Keratinocyte (primary cell): ENCODE results near the gene KCNN2. TPM values are rescaled to one million over a fixed set of nuclear protein-coding genes. Genes with fewer than 3 reads are reported as not detected.
A peak's percentile ranks its signal among the peaks of the same experiment; 100 is the strongest.

Experiments used
- DNase-seq: peaks from one replicate; pipeline ENCODE4 v3.0.0-alpha.2; 2011; ENCODE audit warnings: low read depth, missing footprints, low spot score
- FAIRE-seq: peaks from 2 replicates; lab custom pipeline; 2011; peaks lifted over from hg19 to GRCh38; lab: Jason Lieb, UNC
- H2AFZ ChIP-seq: 2 replicates; pipeline ENCODE4 v1.6.0; 2012; ENCODE audit warnings: low read length, control low read depth, inconsistent platforms; ENCODE audit not compliant: control insufficient read depth
- H3K27ac ChIP-seq: 2 replicates; pipeline ENCODE4 v1.5.1; 2011; ENCODE audit warnings: low read length; ENCODE audit not compliant: control insufficient read depth, insufficient read depth
- H3K27me3 ChIP-seq: 3 replicates; pipeline ENCODE4 v1.6.0; 2011; ENCODE audit warnings: low read length; ENCODE audit not compliant: control insufficient read depth, insufficient read depth; ENCODE audit errors: extremely low read depth
- H3K36me3 ChIP-seq, 2 experiments: 2 replicates in 1 of 2; 3 replicates in 1 of 2; pipeline ENCODE4 v1.5.1; 2011; ENCODE audit warnings: low read length in 2 of 2, mild to moderate bottlenecking in 1 of 2; ENCODE audit not compliant: control insufficient read depth in 2 of 2, insufficient read depth in 2 of 2; ENCODE audit errors: extremely low read depth in 1 of 2
- H3K4me1 ChIP-seq: 3 replicates; pipeline ENCODE4 v1.5.1; 2011; ENCODE audit warnings: low read length; ENCODE audit not compliant: control insufficient read depth, insufficient read depth; ENCODE audit errors: extremely low read depth
- H3K4me2 ChIP-seq: 3 replicates; pipeline ENCODE4 v1.6.0; 2011; ENCODE audit warnings: low read depth, low read length; ENCODE audit not compliant: control insufficient read depth, insufficient read depth; ENCODE audit errors: extremely low read depth
- H3K4me3 ChIP-seq, 3 experiments: fragments of 200-600 bp in 1 of 3; sonication (generic) in 1 of 3; 2 replicates in 2 of 3; 3 replicates in 1 of 3; pipeline ENCODE4 v1.5.1; 2011 to 2016; ENCODE audit warnings: low read length in 3 of 3, mild to moderate bottlenecking in 3 of 3, control low read depth in 2 of 3, inconsistent platforms in 1 of 3, low read depth in 1 of 3, mixed read lengths in 1 of 3, mixed run types in 1 of 3, moderate library complexity in 1 of 3; ENCODE audit not compliant: control insufficient read depth in 2 of 3, insufficient read depth in 2 of 3; ENCODE audit errors: extremely low read depth in 1 of 3
- H3K79me2 ChIP-seq: 2 replicates; pipeline ENCODE4 v1.6.0; 2012; ENCODE audit warnings: low read length; ENCODE audit not compliant: control insufficient read depth, insufficient read depth
- H3K9ac ChIP-seq: 3 replicates; pipeline ENCODE4 v1.6.0; 2011; ENCODE audit warnings: low read length; ENCODE audit not compliant: control insufficient read depth, insufficient read depth; ENCODE audit errors: extremely low read depth
- H3K9me1 ChIP-seq: 3 replicates; pipeline ENCODE4 v1.6.0; 2011; ENCODE audit warnings: low read length; ENCODE audit not compliant: control insufficient read depth, insufficient read depth; ENCODE audit errors: extremely low read depth
- H3K9me3 ChIP-seq: 2 replicates; pipeline ENCODE4 v1.5.1; 2012; ENCODE audit warnings: low read depth, low read length; ENCODE audit not compliant: control insufficient read depth
- H4K20me1 ChIP-seq: 3 replicates; pipeline ENCODE4 v1.6.0; 2011; ENCODE audit warnings: low read length; ENCODE audit not compliant: control insufficient read depth, insufficient read depth; ENCODE audit errors: extremely low read depth
- CTCF ChIP-seq, 3 experiments: IDR thresholded peaks in 1 of 3; conservative IDR thresholded peaks in 1 of 3; optimal IDR thresholded peaks in 1 of 3; 2 replicates in 2 of 3; 3 replicates in 1 of 3; pipeline versions ENCODE3 to v1.5.1; 2011; ENCODE audit warnings: low read length in 3 of 3, mild to moderate bottlenecking in 3 of 3, moderate library complexity in 2 of 3, control low read depth in 1 of 3, inconsistent platforms in 1 of 3; ENCODE audit not compliant: insufficient read depth in 2 of 3; ENCODE audit errors: extremely low read depth in 1 of 3
- EZH2 ChIP-seq: IDR thresholded peaks from one replicate; pipeline ENCODE4 v1.6.1; 2012; ENCODE audit warnings: inconsistent platforms, mild to moderate bottlenecking, low read length, moderate library complexity
- dilution Hi-C: fragments of 300-500 bp; cut with MboI; formaldehyde crosslinking; loops from one replicate; pipeline ENCODE4 v1.7.0; 2020; ENCODE audit warnings: low sequenced_read_pairs; ENCODE audit not compliant: extremely low pct_ligation_motif_present
- polyA plus RNA-seq, 5 experiments: library from polyadenylated mRNA; depleted of rRNA in 3 of 5; stranded (reverse) in 3 of 5; stranded (forward) in 1 of 5; unstranded in 1 of 5; fragments of >200 nt; gene quantifications; 1 replicate in 1 of 5; 2 replicates in 3 of 5; 3 replicates in 1 of 5; pipeline versions ENCODE4 v1.2.1 to v1.2.3, GENCODE V29; 2011 to 2012; ENCODE audit warnings: missing spikeins in 2 of 5, low read depth in 1 of 5, low replicate concordance in 1 of 5

The KCNN2 gene
- polyA plus RNA-seq, 1 donor (not counting 4 experiments of a cell fraction or from before 2014, with no cell fraction given): 0.09 TPM

GRCh38 chr5:114438471-114438870 is 76.6 kb downstream of the KCNN2 start:
- no peaks in the 10 kb centered on the region for H3K9me1 ChIP-seq
- FAIRE-seq (no peak), DNase-seq (no peak)
- H3K4me2 ChIP-seq: no peak overlapping the region
- no peak overlapping the region for H3K4me3 ChIP-seq
- no peak overlapping the region for H2AFZ ChIP-seq
- dilution Hi-C loops: no loop called here
- no peak overlapping the region for H3K27ac ChIP-seq
- H3K4me1 ChIP-seq: no peaks in the 10 kb centered on the region
- no peaks in the 10 kb centered on the region for H4K20me1 ChIP-seq
- no peaks in the 10 kb centered on the region for H3K27me3 ChIP-seq
- H3K36me3 ChIP-seq: no peaks in the 10 kb centered on the region
- no peaks in the 10 kb centered on the region for H3K9me3 ChIP-seq
- H3K79me2 ChIP-seq: no peaks in the 10 kb centered on the region
- TF ChIP-seq CTCF (optimal IDR thresholded peaks at IDR 0.05 in 1 of 3, IDR thresholded peaks at IDR 0.05 in 1 of 3, conservative IDR thresholded peaks at IDR 0.05 in 1 of 3; ENCODE audit: extremely low read depth in 1 of 3, insufficient read depth in 2 of 3, low read length in 3 of 3): no peak
- TF ChIP-seq EZH2: no peak
- no peak overlapping the region for H3K9ac ChIP-seq

- H3K9ac ChIP-seq: no peak overlapping the region
- no peak for FAIRE-seq
- H4K20me1 ChIP-seq: no peaks in the 10 kb centered on the region
- H3K4me2 ChIP-seq: no peak overlapping the region
- no peak overlapping the region for H2AFZ ChIP-seq
- H3K4me3 ChIP-seq: no peak overlapping the region
- H3K4me1 ChIP-seq: no peaks in the 10 kb centered on the region
- dilution Hi-C loops: no loop called here
- H3K36me3 ChIP-seq: no peaks in the 10 kb centered on the region
- no peaks in the 10 kb centered on the region for H3K27me3 ChIP-seq
- DNase-seq: no peak
- no peaks in the 10 kb centered on the region for H3K9me3 ChIP-seq
- no peaks in the 10 kb centered on the region for H3K9me1 ChIP-seq
- peak in 1 of 3 experiments; percentile 26 for TF ChIP-seq CTCF (optimal IDR thresholded peaks at IDR 0.05 in 1 of 3, IDR thresholded peaks at IDR 0.05 in 1 of 3, conservative IDR thresholded peaks at IDR 0.05 in 1 of 3; ENCODE audit: extremely low read depth in 1 of 3, insufficient read depth in 2 of 3, low read length in 3 of 3)
- TF ChIP-seq EZH2: no peak
- H3K79me2 ChIP-seq: no peaks in the 10 kb centered on the region
- no peak overlapping the region for H3K27ac ChIP-seq
These were observed 85.4 kb downstream of the KCNN2 start for GRCh38 chr5:114447084-114447773.
